Aorta (tissue), 5 donors: Measurements from ENCODE around the gene KANK3. TPM values are rescaled to one million over a fixed set of nuclear protein-coding genes. Genes with fewer than 3 reads are reported as not detected.
"Not testable (repeated sequence)": the region's sequence is repeated elsewhere in the genome, so short reads cannot be mapped to it uniquely, and the experiment has no call there.

Experiments
- ATAC-seq: fragments of 200-7000 bp; cut with Tn5 transposase; one replicate; pipeline ENCODE4 v1.9.1; 2022; ENCODE audit warnings: moderate library complexity; ENCODE audit not compliant: low FRiP score
- DNase-seq, 2 donors: peaks; one replicate each; pipeline ENCODE4 v3.0.0-alpha.2; 2020
- H3K27ac ChIP-seq, 2 donors: one replicate each; pipeline ENCODE4 v1.5.1; 2013; ENCODE audit warnings: low read length in 2 of 2, mild to moderate bottlenecking in 2 of 2, moderate library complexity in 2 of 2, control low read depth in 1 of 2, inconsistent platforms in 1 of 2, low read depth in 1 of 2
- H3K27me3 ChIP-seq, 2 donors: one replicate each; pipeline ENCODE4 v1.6.1; 2013; ENCODE audit warnings: control low read depth in 1 of 2, low read length in 1 of 2, mild to moderate bottlenecking in 1 of 2, moderate library complexity in 1 of 2; ENCODE audit not compliant: insufficient read depth in 2 of 2, control insufficient read depth in 1 of 2
- H3K36me3 ChIP-seq, 2 donors: one replicate each; pipeline ENCODE4 v1.6.1; 2013; ENCODE audit warnings: control low read depth in 1 of 2, low read length in 1 of 2, mild to moderate bottlenecking in 1 of 2; ENCODE audit not compliant: insufficient read depth in 2 of 2, control insufficient read depth in 1 of 2
- H3K4me1 ChIP-seq, 2 donors: one replicate each; pipeline ENCODE4 v1.6.1; 2013; ENCODE audit warnings: low read length in 2 of 2, control low read depth in 1 of 2, mild to moderate bottlenecking in 1 of 2, moderate library complexity in 1 of 2; ENCODE audit not compliant: insufficient read depth in 2 of 2, control insufficient read depth in 1 of 2
- H3K4me3 ChIP-seq, 2 donors: one replicate each; pipeline ENCODE4 v1.5.1; 2013; ENCODE audit warnings: low read length in 2 of 2, control low read depth in 1 of 2, mild to moderate bottlenecking in 1 of 2
- H3K9me3 ChIP-seq: one replicate; pipeline ENCODE4 v1.6.1; 2013; ENCODE audit warnings: mild to moderate bottlenecking, low read length; ENCODE audit not compliant: control insufficient read depth
- WGBS, 2 donors: extraction: QIAGEN DNeasy Blood & Tissue Kit; methylation state at CpG; one replicate each; pipeline ENCODE4 v1.1.7; 2013; 5-methylcytosine and 5-hydroxymethylcytosine counted together
- intact Hi-C, 2 donors: fragments of 100-400 bp; cut with DNase I; formaldehyde crosslinking; loops; one replicate each; pipeline versions ENCODE4 v1.14.2 to v1.15.0; 2022
- polyA plus RNA-seq, 2 donors: library from polyadenylated mRNA; stranded (reverse); fragments of 200-250 nt; gene quantifications; one replicate each; pipeline ENCODE4 v1.2.3, GENCODE V29; 2013
- total RNA-seq, 2 donors: library from RNA; stranded (reverse); fragmentation: NEBNext Ultra II Directional; extraction: Animal tissue kit (Norgen Biotek cat#: 25700); gene quantifications; one replicate each; pipeline ENCODE4 v1.2.1, GENCODE V29; 2021
- donor health status: healthy with polysubstance abuse.
- donor health status: Bipolar disorder and iron deficiency.
- donor health status: DM: no; HTN: no; CAD: no.
- donor health status: DM: no; HTN: no; CAD: no.
- donor health status: DM: yes; HTN: yes; CAD: no.

The KANK3 gene
- total and polyA plus RNA-seq, 4 donors: 0.50 to 23.9 (median 8.8) TPM

DNA sequence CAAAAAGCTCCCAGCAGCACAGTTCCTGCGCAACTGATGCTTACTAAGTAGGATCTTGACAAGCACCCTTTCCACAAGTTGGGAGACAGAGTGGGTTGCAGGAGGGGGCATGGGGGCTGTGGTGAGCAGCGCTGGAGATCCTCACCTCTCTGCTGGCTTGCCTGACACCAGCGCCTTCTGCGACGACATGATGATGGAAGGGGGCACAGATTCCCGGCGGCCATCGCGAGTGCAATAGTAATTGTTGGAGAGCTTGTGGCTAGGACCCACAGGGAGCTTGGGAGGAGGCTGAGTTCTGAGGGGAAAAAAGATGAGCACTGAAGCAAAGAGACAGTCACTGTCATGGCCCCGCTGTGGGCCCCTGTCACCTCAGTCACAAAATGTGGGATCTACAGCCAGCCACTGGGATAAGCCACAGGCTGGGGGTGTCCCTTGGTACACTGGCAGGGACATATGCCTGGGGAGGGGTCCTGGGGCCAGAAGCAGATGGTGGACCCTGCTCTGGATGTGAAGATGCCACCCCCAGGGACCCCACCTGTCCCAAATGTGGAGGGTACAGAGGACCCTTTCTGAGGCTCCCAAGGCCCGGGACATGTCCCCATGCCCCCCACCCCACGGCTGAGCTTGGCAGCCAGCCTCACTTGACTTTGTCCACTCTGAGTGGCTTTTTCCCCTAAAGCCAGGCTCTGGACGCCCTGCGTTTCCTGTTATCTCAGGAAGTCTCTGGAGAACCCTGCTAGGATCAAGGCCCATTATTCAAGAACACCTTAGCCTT is 26.5 kb downstream of the KANK3 start:
- DNase-seq (no peak), ATAC-seq (no peak)
- no peak overlapping the region for H3K4me3 ChIP-seq
- H3K27ac ChIP-seq: no peak overlapping the region
- no peaks in the 10 kb centered on the region for H3K4me1 ChIP-seq
- no peaks in the 10 kb centered on the region for H3K9me3 ChIP-seq
- H3K36me3 ChIP-seq: no peaks in the 10 kb centered on the region
- WGBS, 2 donors: 82 to 85% methylated on average over 14 of the region's 14 CpGs
- intact Hi-C loops: no loop called here
- H3K27me3 ChIP-seq: no peaks in the 10 kb centered on the region

DNA sequence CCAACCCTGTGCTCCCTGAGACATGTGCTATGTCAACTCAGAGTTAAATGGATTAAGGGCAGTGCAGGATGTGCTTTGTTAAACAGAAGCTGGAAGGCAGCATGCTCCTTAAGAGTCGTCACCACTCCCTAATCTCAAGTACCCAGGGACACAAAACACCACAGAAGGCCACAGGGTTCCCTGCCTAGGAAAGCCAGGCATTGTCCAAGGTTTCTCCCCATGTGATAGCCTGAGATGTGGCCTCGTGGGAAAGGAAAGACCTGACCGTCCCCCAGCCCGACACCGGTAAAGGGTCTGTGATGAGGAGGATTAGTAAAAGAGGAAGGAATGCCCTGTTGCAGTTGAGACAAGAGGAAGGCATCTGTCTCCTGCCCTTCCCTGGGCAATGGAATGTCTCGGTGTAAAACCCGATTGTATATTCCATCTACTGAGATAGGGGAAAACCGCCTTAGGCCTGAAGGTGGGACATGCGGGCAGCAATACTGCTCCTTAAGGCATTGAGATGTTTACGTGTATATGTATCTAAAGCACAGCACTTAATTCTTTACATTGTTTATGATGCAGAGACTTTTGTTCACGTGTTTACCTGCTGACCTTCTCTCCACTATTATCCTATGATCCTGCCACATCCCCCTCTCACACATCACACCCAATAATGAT is 28.0 kb downstream of the KANK3 start:
- H3K4me1 ChIP-seq, H3K27me3 ChIP-seq, intact Hi-C loops, H3K36me3 ChIP-seq, H3K4me3 ChIP-seq, ATAC-seq, DNase-seq, H3K9me3 ChIP-seq, H3K27ac ChIP-seq: not testable (repeated sequence)
- WGBS, 2 donors: 88 to 92% methylated on average over 11 of the region's 11 CpGs

DNA sequence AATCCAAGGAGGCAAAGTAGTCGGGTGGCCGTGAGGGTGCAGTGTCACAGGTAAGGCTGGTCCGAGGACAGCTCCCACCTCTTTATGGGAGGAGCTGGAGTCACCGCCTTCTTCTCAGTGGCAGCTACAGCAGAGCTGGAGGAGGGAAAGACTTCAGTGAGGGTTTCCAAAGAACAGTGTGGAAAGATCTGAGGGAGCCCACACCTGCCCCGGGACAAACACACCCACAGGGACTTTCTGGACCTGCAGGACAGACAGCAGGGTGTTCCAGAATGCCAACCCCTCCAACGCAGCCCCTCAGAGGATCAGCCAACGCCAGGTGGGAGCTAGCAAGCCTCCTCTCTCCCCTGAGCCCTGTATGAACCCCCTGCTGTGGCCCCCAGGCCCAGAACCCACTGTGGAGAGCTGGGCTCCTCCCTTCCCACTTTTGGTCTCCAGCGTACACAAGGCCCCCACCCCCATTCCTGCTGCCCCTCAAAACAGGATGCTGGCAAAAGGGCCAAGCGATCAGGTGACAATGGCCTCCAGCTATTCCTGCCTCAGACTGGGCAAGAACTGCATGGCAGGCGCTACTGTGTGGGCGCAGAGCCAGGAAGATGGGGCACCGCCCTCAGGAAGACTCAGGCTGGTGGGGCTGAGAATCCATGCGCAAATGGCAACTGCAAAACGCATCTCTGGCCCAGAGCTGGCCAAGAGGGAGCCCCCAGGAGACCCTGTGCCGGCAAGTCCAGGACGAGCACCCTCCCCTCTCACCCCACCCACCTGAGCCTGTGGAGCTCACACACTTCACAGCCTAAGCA is 31.4 kb downstream of the KANK3 start:
- DNase-seq (peak; percentile 45 to 74), ATAC-seq (no peak)
- intact Hi-C loops: no loop called here

DNA sequence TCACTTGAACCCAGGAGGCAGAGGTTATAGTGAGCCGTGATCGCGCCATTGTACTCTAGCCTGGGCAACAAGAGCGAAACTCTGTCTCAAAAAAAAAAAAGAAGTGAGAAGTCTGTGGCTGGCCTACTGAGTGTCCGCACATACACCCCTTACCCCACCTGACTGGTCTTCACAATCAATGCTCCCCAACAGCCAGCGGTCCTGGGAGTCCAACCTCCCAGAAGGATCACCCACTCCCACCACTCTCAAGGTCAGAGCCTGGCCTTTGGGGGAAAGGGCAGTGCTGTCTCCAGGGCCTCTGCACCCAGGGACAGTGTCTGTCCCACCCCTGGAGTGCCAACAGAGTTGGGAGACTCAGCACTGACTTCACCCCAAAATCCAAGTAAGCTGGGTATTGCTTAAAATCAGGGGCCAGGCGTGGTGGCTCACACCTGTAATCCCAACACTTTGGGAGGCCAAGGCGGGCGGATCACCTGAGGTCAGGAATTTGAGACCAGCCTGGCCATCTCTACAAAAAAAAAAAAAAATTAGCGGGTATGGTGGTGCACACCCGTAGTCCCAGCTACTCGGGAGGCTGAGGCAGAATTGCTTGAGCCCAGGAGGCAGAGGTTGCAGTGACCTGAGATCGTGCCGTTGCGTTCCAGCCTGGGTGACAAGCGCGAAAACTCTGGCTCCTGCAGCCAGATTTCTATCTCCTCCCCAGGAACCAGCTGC is 32.6 kb downstream of the KANK3 start:
- intact Hi-C loops: no loop called here
- Histone ChIP-seq H3K4me1 (no peaks in the 10 kb centered on the region), H3K27me3 (no peaks in the 10 kb centered on the region), H3K4me3 (no peak overlapping the region), H3K27ac (no peak overlapping the region), H3K36me3 (no peaks in the 10 kb centered on the region), H3K9me3 (no peaks in the 10 kb centered on the region)
- ATAC-seq: no peak
- DNase-seq: peak; percentile 25 to 40
- 94 to 97% methylated on average over 16 to 17 of the region's 17 CpGs for WGBS, 2 donors

More for the DNA sequence above, 31.4 kb downstream of the KANK3 start:
- Histone ChIP-seq H3K27me3 (no peaks in the 10 kb centered on the region), H3K4me3 (no peak overlapping the region), H3K36me3 (no peaks in the 10 kb centered on the region), H3K27ac (no peak overlapping the region), H3K4me1 (no peaks in the 10 kb centered on the region), H3K9me3 (no peaks in the 10 kb centered on the region)
- 85 to 87% methylated on average over 15 to 16 of the region's 16 CpGs for WGBS, 2 donors

DNA sequence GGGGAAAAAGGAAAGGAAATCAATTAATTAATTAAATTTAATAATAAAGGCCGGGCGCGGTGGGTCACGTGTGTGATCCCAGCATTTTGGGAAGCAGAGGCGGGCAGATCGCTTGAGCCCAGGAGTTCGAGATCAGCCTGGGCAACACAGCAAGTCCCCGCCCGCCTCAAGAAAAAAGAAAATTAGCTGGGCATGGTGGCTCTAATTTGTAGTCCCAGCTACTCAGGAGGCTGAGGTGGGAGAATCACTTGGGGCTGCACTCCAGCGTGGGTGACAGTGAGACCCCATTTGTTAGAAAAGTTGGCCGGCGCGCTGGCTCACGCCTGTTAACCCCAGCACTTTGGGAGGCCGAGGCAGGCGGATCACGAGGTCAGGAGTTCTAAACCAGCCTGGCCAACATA is 34.2 kb downstream of the KANK3 start:
- ATAC-seq (no peak), DNase-seq (peak; percentile 43 to 61)
- 63 to 64% methylated on average over 17 of the region's 17 CpGs for WGBS, 2 donors
- Histone ChIP-seq H3K27me3 (no peaks in the 10 kb centered on the region), H3K27ac (no peak overlapping the region), H3K36me3 (no peaks in the 10 kb centered on the region), H3K4me3 (no peak overlapping the region), H3K4me1 (no peaks in the 10 kb centered on the region), H3K9me3 (no peaks in the 10 kb centered on the region)
- intact Hi-C loops: no loop called here

DNA sequence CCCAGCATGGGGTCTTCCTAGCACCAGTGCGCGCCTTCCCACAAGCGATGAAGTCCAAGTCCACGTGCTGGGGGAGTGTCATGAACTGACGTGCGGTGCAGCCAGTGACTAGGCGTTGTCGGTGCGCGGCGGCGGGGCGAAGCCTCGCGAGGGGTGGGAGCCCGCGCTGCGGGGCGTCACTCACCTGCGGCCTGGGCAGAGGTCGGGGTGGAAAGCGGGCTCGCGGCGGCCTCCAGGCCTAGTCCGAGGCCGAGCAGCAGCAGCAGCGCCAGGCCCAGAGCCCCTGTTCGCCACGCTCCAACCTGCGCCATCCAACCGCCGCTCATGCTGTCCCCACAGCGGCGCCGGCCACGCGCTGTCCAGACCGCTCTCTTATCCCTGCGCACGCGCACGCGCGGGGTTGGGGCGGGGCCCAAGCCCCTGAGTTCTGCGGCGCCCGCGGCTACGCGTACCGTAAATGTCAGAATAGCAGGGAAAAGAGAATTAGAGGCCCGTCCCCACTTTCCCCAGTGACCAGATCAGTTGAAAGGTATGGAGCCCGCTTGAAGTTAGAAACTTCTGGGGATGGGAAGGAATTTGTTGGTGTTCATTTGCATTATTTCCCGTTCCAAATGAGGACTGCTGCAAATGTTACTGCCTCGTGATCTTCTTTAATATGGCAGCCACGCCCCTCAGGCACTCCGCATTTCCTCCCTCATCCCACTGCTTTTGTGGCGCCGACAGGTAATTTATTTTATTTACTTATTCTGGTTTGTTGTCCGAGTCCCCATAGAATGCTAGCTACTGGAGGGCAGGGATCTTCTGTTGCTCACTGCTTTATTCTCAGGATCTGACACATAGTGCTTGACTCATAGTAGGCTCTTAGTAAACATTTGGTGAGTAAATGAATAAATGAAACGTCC is 34.8 kb downstream of the KANK3 start, which contains the start of gene CD320:
TSS of gene CD320 (minus strand) at position 394 of the 902 bp plus-strand sequence. CDS start at position 326, 68 bp downstream.
- intact Hi-C loops: no loop called here
- peak; percentile 93 to 97 for DNase-seq
- H3K4me3 ChIP-seq: peak within 1 kb of the TSS; percentile 9 to 34
- H3K36me3 ChIP-seq: no peaks in the 10 kb centered on the region
- peak within 1 kb of the TSS in 1 of 2 donors; percentile 6 for H3K27ac ChIP-seq
- peak; percentile 96 for ATAC-seq
- H3K27me3 ChIP-seq: no peaks in the 10 kb centered on the region
- no peaks in the 10 kb centered on the region for H3K9me3 ChIP-seq
- no peaks in the 10 kb centered on the region for H3K4me1 ChIP-seq
- WGBS, 2 donors: 1% methylated on average over 57 to 63 of the region's 63 CpGs

DNA sequence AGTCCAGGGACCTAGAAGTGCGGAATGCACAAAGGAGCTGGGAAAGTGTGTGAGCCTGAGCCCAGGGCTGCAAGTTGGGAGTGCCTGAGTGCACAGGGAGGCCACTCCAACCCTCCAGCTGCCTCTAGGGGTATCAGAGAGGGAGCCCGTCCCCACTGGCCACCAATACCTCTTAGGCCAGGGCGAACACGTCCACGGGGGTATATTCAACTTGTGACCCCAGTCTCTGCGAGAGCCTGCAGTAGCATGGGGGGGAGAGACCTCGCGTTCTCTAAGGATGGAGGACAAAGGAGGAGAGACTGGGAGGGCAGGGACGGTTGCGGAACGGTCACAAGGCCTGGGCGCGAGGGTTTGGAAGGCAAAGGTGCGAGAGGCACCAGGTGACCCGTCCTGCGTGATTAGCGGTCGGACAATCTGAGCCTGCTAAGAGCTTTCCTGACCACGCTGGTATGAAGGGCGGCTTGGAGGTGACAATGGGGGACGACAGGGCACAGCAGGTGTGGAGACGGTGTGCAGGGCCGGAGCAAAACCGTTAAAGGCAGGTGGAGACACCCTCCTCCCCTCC is 35.6 kb downstream of the KANK3 start:
- DNase-seq: peak; percentile 44 to 78
- Histone ChIP-seq H3K9me3 (no peaks in the 10 kb centered on the region), H3K27ac (peak overlapping the region in 1 of 2 donors; percentile 6), H3K36me3 (no peaks in the 10 kb centered on the region), H3K27me3 (no peaks in the 10 kb centered on the region), H3K4me3 (peak overlapping the region in 1 of 2 donors; percentile 34), H3K4me1 (no peaks in the 10 kb centered on the region)
- intact Hi-C loops: no loop called here
- no peak for ATAC-seq
- 11 to 13% methylated on average over 24 of the region's 24 CpGs for WGBS, 2 donors
